DOHH2 (cell line): ENCODE measurements around the gene IFNGR2.

Experiments used
- H3F3A ChIP-seq: fragments of 200-600 bp; sonication (generic), shearing (Covaris generic); 2 replicates; pipeline ENCODE4 v1.6.0; 2016; ENCODE audit warnings: antibody characterized with exemption, mild to moderate bottlenecking; ENCODE audit not compliant: control insufficient read depth, insufficient read depth
- H3K27ac ChIP-seq: fragments of 200-600 bp; sonication (generic); 2 replicates; pipeline ENCODE4 v1.5.1; 2014; ENCODE audit warnings: low read depth, mild to moderate bottlenecking, low read length, moderate library complexity
- H3K27me3 ChIP-seq: fragments of 200-600 bp; sonication (generic); 2 replicates; pipeline ENCODE4 v1.6.1; 2014; ENCODE audit warnings: mild to moderate bottlenecking, low read length, mixed read lengths; ENCODE audit not compliant: control insufficient read depth
- H3K36me3 ChIP-seq: fragments of 200-600 bp; sonication (generic); 2 replicates; pipeline ENCODE4 v1.6.1; 2014; ENCODE audit warnings: mild to moderate bottlenecking, low read length, moderate library complexity, mixed read lengths; ENCODE audit not compliant: control insufficient read depth
- H3K4me1 ChIP-seq: fragments of 200-600 bp; sonication (generic); 2 replicates; pipeline ENCODE4 v1.6.1; 2014; ENCODE audit warnings: mild to moderate bottlenecking, low read length, mixed read lengths; ENCODE audit not compliant: control insufficient read depth
- H3K4me2 ChIP-seq: fragments of 200-600 bp; sonication (generic); 2 replicates; pipeline ENCODE4 v1.6.0; 2014; ENCODE audit warnings: mild to moderate bottlenecking, low read length, moderate library complexity
- H3K4me3 ChIP-seq: fragments of 200-600 bp; sonication (generic); 2 replicates; pipeline ENCODE4 v1.5.1; 2014; ENCODE audit warnings: mild to moderate bottlenecking, low read length, mixed read lengths
- H3K79me2 ChIP-seq: fragments of 200-600 bp; sonication (generic); 2 replicates; pipeline ENCODE4 v1.6.1; 2014; ENCODE audit warnings: mild to moderate bottlenecking, low read length, mixed read lengths; ENCODE audit not compliant: control insufficient read depth
- H3K9me2 ChIP-seq: fragments of 200-600 bp; sonication (generic); replicated peaks from 2 replicates; pipeline ENCODE4 v1.6.1; 2014; ENCODE audit warnings: mild to moderate bottlenecking, low read length, mixed read lengths; ENCODE audit not compliant: control insufficient read depth
- H3K9me3 ChIP-seq: fragments of 200-600 bp; sonication (generic); 2 replicates; pipeline ENCODE4 v1.6.1; 2014; ENCODE audit warnings: antibody characterized with exemption, low read length, mixed read lengths; ENCODE audit not compliant: control insufficient read depth, insufficient read depth
- H4K20me1 ChIP-seq: fragments of 200-600 bp; sonication (generic); 2 replicates; pipeline ENCODE4 v1.6.0; 2014; ENCODE audit warnings: low read depth, mild to moderate bottlenecking, antibody characterized with exemption, low read length, moderate library complexity; ENCODE audit not compliant: control insufficient read depth, insufficient read depth
- CTCF ChIP-seq: fragments of 200-600 bp; sonication (generic); IDR thresholded peaks from one replicate; pipeline ENCODE4 v1.5.1; 2014; ENCODE audit warnings: antibody characterized with exemption, mild to moderate bottlenecking, low read depth, low read length; ENCODE audit not compliant: poor library complexity, severe bottlenecking
- EZH2phosphoT487 ChIP-seq: fragments of 200-600 bp; sonication (generic); IDR thresholded peaks from 2 replicates; pipeline ENCODE4 v1.6.1; 2017; ENCODE audit warnings: borderline replicate concordance, mild to moderate bottlenecking, antibody characterized with exemption, low read length, moderate library complexity, mixed read lengths

The IFNGR2 gene

GRCh38 chr21:33473344-33473743 is 70.1 kb downstream of the IFNGR2 start:
- Histone ChIP-seq H3K36me3 (peaks cover 2% of the 10 kb centered on the region; the same call in 1 of the 2 replicates), H3K4me3 (no peak overlapping the region), H3K27me3 (no peaks in the 10 kb centered on the region), H3K9me3 (no peaks in the 10 kb centered on the region), H3K4me2 (no peak overlapping the region), H3K4me1 (peaks cover 3% of the 10 kb centered on the region), H4K20me1 (no peaks in the 10 kb centered on the region), H3K27ac (no peak overlapping the region), H3K9me2 (no peaks in the 10 kb centered on the region), H3K79me2 (peaks cover 63% of the 10 kb centered on the region), H3F3A (no peaks in the 10 kb centered on the region)
- TF ChIP-seq CTCF (no peak), EZH2phosphoT487 (no peak)

DNA sequence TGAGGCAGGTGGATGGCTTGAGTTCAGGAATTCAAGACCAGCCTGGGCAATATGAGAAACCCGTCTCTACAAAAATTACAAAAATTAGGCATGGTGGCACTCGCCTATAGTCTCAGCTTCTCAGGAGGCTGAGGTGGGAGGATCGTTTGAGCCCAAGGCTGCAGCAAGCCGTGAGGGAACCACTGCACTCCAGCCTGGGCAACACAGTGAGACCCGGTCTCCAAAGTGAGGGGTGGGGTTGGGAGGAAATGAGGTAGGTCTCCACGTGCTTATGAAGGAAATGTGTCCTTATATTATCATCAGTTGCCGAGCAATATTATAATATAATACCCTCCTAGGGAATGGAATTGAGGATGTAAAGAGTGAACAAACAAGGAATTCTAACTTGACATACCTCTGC is 73.9 kb downstream of the IFNGR2 start:
- TF ChIP-seq CTCF, result no peak
- TF ChIP-seq EZH2phosphoT487, result no peak
- peaks cover 2% of the 10 kb centered on the region; the same call in 1 of the 2 replicates for H3K36me3 ChIP-seq
- no peaks in the 10 kb centered on the region for H3K9me3 ChIP-seq
- no peak overlapping the region for H3K27ac ChIP-seq
- H3K9me2 ChIP-seq, result no peaks in the 10 kb centered on the region
- peaks cover 13% of the 10 kb centered on the region for H3K4me1 ChIP-seq
- peaks cover under 1% of the 10 kb centered on the region; the same call in 1 of the 2 replicates for H3F3A ChIP-seq
- peaks cover 60% of the 10 kb centered on the region for H3K79me2 ChIP-seq
- no peak overlapping the region for H3K4me3 ChIP-seq
- H4K20me1 ChIP-seq, result no peaks in the 10 kb centered on the region
- no peak overlapping the region for H3K4me2 ChIP-seq
- no peaks in the 10 kb centered on the region for H3K27me3 ChIP-seq

- no peaks in the 10 kb centered on the region for H3K27me3 ChIP-seq
- TF ChIP-seq CTCF, result no peak
- no peak for TF ChIP-seq EZH2phosphoT487
- peaks cover 52% of the 10 kb centered on the region for H3K79me2 ChIP-seq
- peaks cover 13% of the 10 kb centered on the region for H3K4me1 ChIP-seq
- no peaks in the 10 kb centered on the region for H4K20me1 ChIP-seq
- H3K9me3 ChIP-seq, result no peaks in the 10 kb centered on the region
- H3K36me3 ChIP-seq, result 0 out of 2 replicates have a peak, but pooled peaks cover 2% of the 10 kb centered on the region
- peak overlapping the region; percentile 84 for H3K4me2 ChIP-seq
- peak overlapping the region; percentile 76 for H3K4me3 ChIP-seq
- H3K27ac ChIP-seq, result no peak overlapping the region
- H3F3A ChIP-seq, result peaks cover 2% of the 10 kb centered on the region; the same call in 1 of the 2 replicates
- H3K9me2 ChIP-seq, result no peaks in the 10 kb centered on the region
Observed at GRCh38 chr21:33478182-33478581, 75.0 kb downstream of the IFNGR2 start.
